ENCODE measurements around the gene PDLIM4.

PDLIM4 gene

GRCh38 chr5:132211787-132212186, 45.7 kb upstream of the PDLIM4 start:
- H3K9me3 Mint-ChIP-seq: no peaks in the 10 kb centered on the region
- TF ChIP-seq CTCF (IDR thresholded peaks at IDR 0.05): no peak
- H3K36me3 Mint-ChIP-seq (ENCODE audit: low read depth): peaks cover 15% of the 10 kb centered on the region
- H3K27ac Mint-ChIP-seq: no peak overlapping the region
- no peak overlapping the region for H3K4me3 Mint-ChIP-seq
- peaks cover 10% of the 10 kb centered on the region for H3K4me1 Mint-ChIP-seq
- DNase-seq: no peak
- H3K27me3 Mint-ChIP-seq (ENCODE audit: low read depth, poor library complexity): no peaks in the 10 kb centered on the region

GRCh38 chr5:132213666-132214065, 43.8 kb upstream of the PDLIM4 start:
- Mint-ChIP-seq H3K9me3 (no peaks in the 10 kb centered on the region), H3K4me3 (no peak overlapping the region), H3K36me3 (ENCODE audit: low read depth) (peaks cover 12% of the 10 kb centered on the region), H3K27ac (no peak overlapping the region), H3K4me1 (no peaks in the 10 kb centered on the region), H3K27me3 (ENCODE audit: low read depth, poor library complexity) (no peaks in the 10 kb centered on the region)
- TF ChIP-seq CTCF (IDR thresholded peaks at IDR 0.05): no peak
- DNase-seq: no peak

GRCh38 chr5:132214491-132214890, 43.0 kb upstream of the PDLIM4 start:
- Mint-ChIP-seq H3K27me3 (ENCODE audit: low read depth, poor library complexity) (no peaks in the 10 kb centered on the region), H3K4me1 (no peaks in the 10 kb centered on the region), H3K36me3 (ENCODE audit: low read depth) (peaks cover 12% of the 10 kb centered on the region), H3K4me3 (no peak overlapping the region), H3K27ac (no peak overlapping the region), H3K9me3 (no peaks in the 10 kb centered on the region)
- no peak for TF ChIP-seq CTCF (IDR thresholded peaks at IDR 0.05)
- no peak for DNase-seq

GRCh38 chr5:132215329-132215728, 42.2 kb upstream of the PDLIM4 start:
- H3K9me3 Mint-ChIP-seq: no peaks in the 10 kb centered on the region
- TF ChIP-seq CTCF (IDR thresholded peaks at IDR 0.05): no peak
- H3K27me3 Mint-ChIP-seq (ENCODE audit: low read depth, poor library complexity): no peaks in the 10 kb centered on the region
- H3K4me1 Mint-ChIP-seq: no peaks in the 10 kb centered on the region
- no peak overlapping the region for H3K4me3 Mint-ChIP-seq
- DNase-seq: no peak
- H3K36me3 Mint-ChIP-seq (ENCODE audit: low read depth): peaks cover 12% of the 10 kb centered on the region
- no peak overlapping the region for H3K27ac Mint-ChIP-seq

GRCh38 chr5:132218321-132218720, 39.2 kb upstream of the PDLIM4 start:
- Mint-ChIP-seq H3K27me3 (ENCODE audit: low read depth, poor library complexity) (no peaks in the 10 kb centered on the region), H3K27ac (no peak overlapping the region), H3K36me3 (ENCODE audit: low read depth) (peaks cover 12% of the 10 kb centered on the region), H3K4me1 (peaks cover under 1% of the 10 kb centered on the region), H3K9me3 (no peaks in the 10 kb centered on the region), H3K4me3 (no peak overlapping the region)
- DNase-seq: no peak
- TF ChIP-seq CTCF (IDR thresholded peaks at IDR 0.05): no peak

- Mint-ChIP-seq H3K9me3 (no peaks in the 10 kb centered on the region), H3K27ac (no peak overlapping the region), H3K27me3 (ENCODE audit: low read depth, poor library complexity) (no peaks in the 10 kb centered on the region), H3K36me3 (ENCODE audit: low read depth) (peaks cover 12% of the 10 kb centered on the region), H3K4me3 (no peak overlapping the region), H3K4me1 (peaks cover 7% of the 10 kb centered on the region)
- TF ChIP-seq CTCF (IDR thresholded peaks at IDR 0.05): no peak
- no peak for DNase-seq
Observed at GRCh38 chr5:132219289-132219970, 38.1 kb upstream of the PDLIM4 start.

All from nephron progenitor cell (in vitro differentiated cells).